Suprapubic skin (tissue), 3 donors: Measurements from ENCODE around the gene GALNT9.

ENCODE experiments used
- CTCF ChIP-seq, 2 donors: fragments of 200-600 bp in 1 of 2; fragments of 450-650 bp in 1 of 2; sonication (generic) in 1 of 2; IDR thresholded peaks; one replicate each; pipeline ENCODE4 v1.5.1; 2016 to 2019; ENCODE audit warnings: antibody characterized with exemption in 2 of 2, mild to moderate bottlenecking in 1 of 2, moderate library complexity in 1 of 2
- POLR2A ChIP-seq, 2 donors: fragments of 450-650 bp; IDR thresholded peaks; one replicate each; pipeline ENCODE4 v1.6.1; 2017; ENCODE audit warnings: antibody characterized with exemption in 2 of 2, mild to moderate bottlenecking in 2 of 2, moderate library complexity in 2 of 2

- TF ChIP-seq CTCF (IDR thresholded peaks at IDR 0.05), result no peak
- no peak for TF ChIP-seq POLR2A (IDR thresholded peaks at IDR 0.05)
Measured at GRCh38 chr12:132300789-132301722, 28.3 kb downstream of the GALNT9 start.
